Measurements from ENCODE around the gene S100A14. TPM values are rescaled to one million over a fixed set of nuclear protein-coding genes. Genes with fewer than 3 reads are reported as not detected.

The S100A14 gene
- total RNA-seq, 4 donors from 2014 or later = 112 to 175 (median 132) TPM

- H3K27me3 ChIP-seq = no peaks in the 10 kb centered on the region
- peak overlapping the region; percentile 96 to 99 (median 99) for H3K27ac ChIP-seq
- whole genome bisulfite sequencing, 2 donors = 13 to 20% methylated on average over 15 to 17 of the region's 25 CpGs
- H3K4me3 ChIP-seq (replicated peaks in 1 of 3) = no peak overlapping the region
- intact Hi-C loops (cut with DNase I) = loop anchor here (2.0 kb wide), 2 partner anchors 36 to 58 kb away; no protein-coding TSS in a partner anchor
- peak; percentile 92 to 93 for DNase-seq
- H3K4me1 ChIP-seq = peaks cover 37 to 62% of the 10 kb centered on the region in 2 donors
- TF ChIP-seq CTCF (IDR thresholded peaks at IDR 0.05) (peak; percentile 97 to 99 (median 98)), POLR2A (IDR thresholded peaks at IDR 0.05) (peak; percentile 13 to 19)
- no peaks in the 10 kb centered on the region for H3K9me3 ChIP-seq
- H3K36me3 ChIP-seq = no peaks in the 10 kb centered on the region
Measured at GRCh38 chr1:153568367-153569099, 47.6 kb downstream of the S100A14 start.

- 86% methylated on average over 22 of the region's 22 CpGs for WGBS, 2 donors
- Histone ChIP-seq H3K4me1 (peaks cover 35 to 62% of the 10 kb centered on the region in 2 donors), H3K27ac (peak overlapping the region; percentile 96 to 99 (median 99)), H3K4me3 (replicated peaks in 1 of 3) (no peak overlapping the region), H3K27me3 (no peaks in the 10 kb centered on the region), H3K36me3 (no peaks in the 10 kb centered on the region), H3K9me3 (no peaks in the 10 kb centered on the region)
- no peak for TF ChIP-seq CTCF (IDR thresholded peaks at IDR 0.05)
- no peak for TF ChIP-seq POLR2A (IDR thresholded peaks at IDR 0.05)
- intact Hi-C loops (cut with DNase I) = loop anchor here (2.0 kb wide), 2 partner anchors 35 to 57 kb away; no protein-coding TSS in a partner anchor
- no peak for DNase-seq
Measured at GRCh38 chr1:153567621-153568366, 48.3 kb downstream of the S100A14 start.

- no peaks in the 10 kb centered on the region for H3K27me3 ChIP-seq
- 33 to 38% methylated on average over 15 to 16 of the region's 16 CpGs for WGBS, 2 donors
- peak; percentile 99 for DNase-seq
- H3K4me1 ChIP-seq = peaks cover 33 to 60% of the 10 kb centered on the region in 2 donors
- no peaks in the 10 kb centered on the region for H3K9me3 ChIP-seq
- TF ChIP-seq CTCF (IDR thresholded peaks at IDR 0.05) (no peak), POLR2A (IDR thresholded peaks at IDR 0.05) (peak; percentile 12 to 82)
- intact Hi-C loops (cut with DNase I) = no loop called here
- no peaks in the 10 kb centered on the region for H3K36me3 ChIP-seq
- peak overlapping the region; percentile 96 to 99 (median 99) for H3K27ac ChIP-seq
- no peak overlapping the region for H3K4me3 ChIP-seq (replicated peaks in 1 of 3)
Measured at GRCh38 chr1:153566414-153567371, 49.4 kb downstream of the S100A14 start.

- no peaks in the 10 kb centered on the region for H3K27me3 ChIP-seq
- no peak within 1 kb of the TSS for H3K4me3 ChIP-seq (replicated peaks in 1 of 3)
- DNase-seq = peak; percentile 90 to 92
- H3K27ac ChIP-seq = peak within 1 kb of the TSS; percentile 96 to 99 (median 99)
- WGBS, 2 donors = 19 to 32% methylated on average over 8 of the region's 8 CpGs
- H3K4me1 ChIP-seq = peaks cover 33 to 60% of the 10 kb centered on the region in 2 donors
- intact Hi-C loops (cut with DNase I) = no loop called here
- TF ChIP-seq POLR2A (IDR thresholded peaks at IDR 0.05) (peak in 1 of 2 donors; percentile 51), CTCF (IDR thresholded peaks at IDR 0.05) (no peak)
- H3K9me3 ChIP-seq = no peaks in the 10 kb centered on the region
- no peaks in the 10 kb centered on the region for H3K36me3 ChIP-seq
Measured at GRCh38 chr1:153565529-153566374, 50.4 kb downstream of the S100A14 start, which contains the start of gene S100A2. Gene S100A2 (minus strand): TSS chr1:153565844. CDS start chr1:153563877, 1,967 bp downstream.
